ENCODE data around the gene LCLAT1. TPM values are rescaled to one million over a fixed set of nuclear protein-coding genes. Genes with fewer than 3 reads are reported as not detected.

The LCLAT1 gene
- total RNA-seq, 1 experiment from 2014 or later: 32.9 TPM

- Histone ChIP-seq H3K4me1 (ENCODE audit: insufficient read depth, low read length) (peaks cover 11% of the 10 kb centered on the region), H3K9me3 (ENCODE audit: control insufficient read depth, low read depth, low read length) (no peaks in the 10 kb centered on the region), H4K5ac (ENCODE audit: insufficient read length, low read depth, low read length) (no peak overlapping the region), H3T11ph (ENCODE audit: low read length) (no peak overlapping the region), H4K8ac (replicated peaks; ENCODE audit: insufficient read length, low read depth, low read length) (no peak overlapping the region), H3K27me3 (ENCODE audit: insufficient read depth, low read length) (peaks cover 4% of the 10 kb centered on the region; the same call in 1 of the 2 replicates), H3K14ac (ENCODE audit: insufficient read depth, low read length) (no peak overlapping the region), H2AFZ (ENCODE audit: low read length) (no peak overlapping the region), H2BK15ac (ENCODE audit: low read depth, low read length) (no peak overlapping the region), H3K79me2 (ENCODE audit: insufficient read depth, low read length) (no peaks in the 10 kb centered on the region), H2BK12ac (ENCODE audit: insufficient read length, low read depth, low read length) (no peak overlapping the region), H2BK120ac (ENCODE audit: low read depth, low read length, poor library complexity, severe bottlenecking) (no peak overlapping the region), H3K9ac (ENCODE audit: extremely low read depth, insufficient read length, low read length) (no peak overlapping the region), H2BK20ac (ENCODE audit: low read depth, low read length, poor library complexity, severe bottlenecking) (no peak overlapping the region), H3K4me2 (ENCODE audit: insufficient read depth, insufficient read length, low read length) (no peak overlapping the region), H3K56ac (ENCODE audit: insufficient read length, low read depth, low read length) (no peak overlapping the region), H3K4ac (ENCODE audit: low read depth, low read length) (no peak overlapping the region), H3K27ac (ENCODE audit: insufficient read length, low read depth, low read length) (no peak overlapping the region), H4K20me1 (ENCODE audit: control insufficient read depth, insufficient read depth, insufficient read length) (no peaks in the 10 kb centered on the region), H3K18ac (ENCODE audit: insufficient read length, low read depth, low read length) (no peak overlapping the region), H2AK5ac (ENCODE audit: insufficient read length, low read length) (no peak overlapping the region), H3K79me1 (ENCODE audit: insufficient read depth, low read depth, low read length, poor library complexity, severe bottlenecking) (no peaks in the 10 kb centered on the region), H3K23ac (ENCODE audit: insufficient read length, low read depth, low read length) (no peak overlapping the region), H3K23me2 (ENCODE audit: insufficient read length, low read depth, low read length, poor library complexity, severe bottlenecking) (no peaks in the 10 kb centered on the region), H4K91ac (ENCODE audit: insufficient read length, low read depth, low read length) (no peak overlapping the region), H2BK5ac (ENCODE audit: insufficient read length, low read length) (no peak overlapping the region)
- Mint-ChIP-seq H3K27me3 (ENCODE audit: low read depth) (peaks cover 44% of the 10 kb centered on the region), H3K36me3 (ENCODE audit: insufficient read depth in 1 of 3, low read depth in 3 of 3) (peaks cover 0 to 9% (median 5%) of the 10 kb centered on the region in 3 experiments; a peak in 3 of 7 replicates), H3K27ac (peak overlapping the region in 1 of 3 experiments; percentile 15; a peak in 1 of 7 replicates), H3K9me3 (no peaks in the 10 kb centered on the region; a peak in 2 of 5 replicates), H3K4me3 (peak overlapping the region in 1 of 2 experiments; percentile 28; a peak in 1 of 5 replicates), H3K4me1 (peaks cover 41 to 50% of the 10 kb centered on the region in 2 experiments)
- DNase-seq: no peak
- WGBS (ENCODE audit: extremely low coverage, insufficient read length, low lambda C conversion rate): no CpG with 5 or more reads among the region's 7 CpGs
- no peak for TF ChIP-seq CTCF (conservative IDR thresholded peaks at IDR 0.05)
These were observed 43.3 kb upstream of the LCLAT1 start for GRCh38 chr2:30403592-30404312.

All from H9 (cell line).